Measurements from ENCODE around the gene INPP5A. TPM values are rescaled to one million over a fixed set of nuclear protein-coding genes. Genes with fewer than 3 reads are reported as not detected.

Gene INPP5A
- total RNA-seq, 1 donor: 36.8 TPM

DNA sequence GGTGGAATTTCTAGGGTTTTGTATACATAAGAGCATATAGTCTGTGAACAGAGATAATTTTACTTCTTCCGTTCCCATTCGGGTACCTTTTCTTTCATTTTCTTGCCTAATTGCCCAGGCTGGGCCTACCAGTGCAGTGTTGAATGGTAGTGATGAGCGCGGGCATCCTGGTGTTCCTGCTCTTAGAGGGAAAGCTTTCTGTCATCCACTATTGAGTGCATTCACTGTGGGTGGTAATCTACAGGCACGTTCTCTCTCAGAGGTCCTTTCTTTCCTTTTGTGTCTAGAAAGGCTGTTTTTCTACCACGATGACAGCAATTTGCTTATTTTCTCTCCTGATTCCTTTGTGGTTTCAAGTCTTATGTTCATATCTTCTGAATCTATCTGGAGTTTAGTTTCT lies 65.0 kb downstream of the INPP5A start:
- TF ChIP-seq, protein P1, sequence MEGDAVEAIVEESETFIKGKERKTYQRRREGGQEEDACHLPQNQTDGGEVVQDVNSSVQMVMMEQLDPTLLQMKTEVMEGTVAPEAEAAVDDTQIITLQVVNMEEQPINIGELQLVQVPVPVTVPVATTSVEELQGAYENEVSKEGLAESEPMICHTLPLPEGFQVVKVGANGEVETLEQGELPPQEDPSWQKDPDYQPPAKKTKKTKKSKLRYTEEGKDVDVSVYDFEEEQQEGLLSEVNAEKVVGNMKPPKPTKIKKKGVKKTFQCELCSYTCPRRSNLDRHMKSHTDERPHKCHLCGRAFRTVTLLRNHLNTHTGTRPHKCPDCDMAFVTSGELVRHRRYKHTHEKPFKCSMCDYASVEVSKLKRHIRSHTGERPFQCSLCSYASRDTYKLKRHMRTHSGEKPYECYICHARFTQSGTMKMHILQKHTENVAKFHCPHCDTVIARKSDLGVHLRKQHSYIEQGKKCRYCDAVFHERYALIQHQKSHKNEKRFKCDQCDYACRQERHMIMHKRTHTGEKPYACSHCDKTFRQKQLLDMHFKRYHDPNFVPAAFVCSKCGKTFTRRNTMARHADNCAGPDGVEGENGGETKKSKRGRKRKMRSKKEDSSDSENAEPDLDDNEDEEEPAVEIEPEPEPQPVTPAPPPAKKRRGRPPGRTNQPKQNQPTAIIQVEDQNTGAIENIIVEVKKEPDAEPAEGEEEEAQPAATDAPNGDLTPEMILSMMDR (IDR thresholded peaks at IDR 0.05; ENCODE audit: insufficient read depth, low read length): no peak
- DNase-seq (ENCODE audit: low read depth): no peak
- no peak overlapping the region for H3K4me3 ChIP-seq (ENCODE audit: low read depth, low read length)

GRCh38 chr10:132603851-132604533 lies 66.4 kb downstream of the INPP5A start:
- no peak overlapping the region for H3K4me3 ChIP-seq (ENCODE audit: low read depth, low read length)
- no peak for DNase-seq (ENCODE audit: low read depth)
- TF ChIP-seq, protein P1 (IDR thresholded peaks at IDR 0.05; ENCODE audit: insufficient read depth, low read length): no peak

- TF ChIP-seq, protein P1 (IDR thresholded peaks at IDR 0.05; ENCODE audit: insufficient read depth, low read length): no peak
- DNase-seq (ENCODE audit: low read depth): no peak
- no peak overlapping the region for H3K4me3 ChIP-seq (ENCODE audit: low read depth, low read length)
These were observed 67.1 kb downstream of the INPP5A start for GRCh38 chr10:132604686-132605085.

GRCh38 chr10:132605390-132605789 lies 67.8 kb downstream of the INPP5A start:
- no peak for DNase-seq (ENCODE audit: low read depth)
- no peak overlapping the region for H3K4me3 ChIP-seq (ENCODE audit: low read depth, low read length)
- TF ChIP-seq, protein P1 (IDR thresholded peaks at IDR 0.05; ENCODE audit: insufficient read depth, low read length): no peak

GRCh38 chr10:132606031-132606491 lies 68.5 kb downstream of the INPP5A start:
- TF ChIP-seq, protein P1 (IDR thresholded peaks at IDR 0.05; ENCODE audit: insufficient read depth, low read length): no peak
- H3K4me3 ChIP-seq (ENCODE audit: low read depth, low read length): no peak overlapping the region
- DNase-seq (ENCODE audit: low read depth): no peak

GRCh38 chr10:132606536-132607316 lies 69.1 kb downstream of the INPP5A start:
- no peak for DNase-seq (ENCODE audit: low read depth)
- TF ChIP-seq, protein P1 (IDR thresholded peaks at IDR 0.05; ENCODE audit: insufficient read depth, low read length): no peak
- H3K4me3 ChIP-seq (ENCODE audit: low read depth, low read length): no peak overlapping the region

All from fibroblast of the aortic adventitia (primary cell).